ENCODE data around the gene ZDHHC3. TPM values are rescaled to one million over a fixed set of nuclear protein-coding genes. Genes with fewer than 3 reads are reported as not detected.

The ZDHHC3 gene
- total and polyA plus RNA-seq, 7 experiments from 2014 or later: 33.7 to 54.0 (median 45.0) TPM

GRCh38 chr3:45008117-45008516, 32.1 kb upstream of the ZDHHC3 start:
- DNase-seq: no peak
- Histone ChIP-seq H3K9me3 (ENCODE audit: control insufficient read depth in 2 of 3, low read length in 3 of 3) (peaks cover 0 to 4% (median 0%) of the 10 kb centered on the region in 3 experiments), H3K27ac (ENCODE audit: low read depth, low read length) (no peak overlapping the region), H3K4me3 (ENCODE audit: low read length) (no peak overlapping the region), H3K36me3 (ENCODE audit: control insufficient read depth in 2 of 3, insufficient read depth in 3 of 3, low read length in 3 of 3) (peaks cover 10 to 55% (median 11%) of the 10 kb centered on the region in 3 experiments), H3K4me1 (ENCODE audit: control insufficient read depth in 2 of 2, insufficient read depth in 2 of 2, low read length in 2 of 2) (peaks cover 9 to 26% of the 10 kb centered on the region in 2 donors), H3K27me3 (ENCODE audit: control insufficient read depth in 2 of 2, insufficient read depth in 2 of 2, low read length in 2 of 2) (no peaks in the 10 kb centered on the region)
- H3K36me3 Mint-ChIP-seq: peaks cover 22 to 72% (median 51%) of the 10 kb centered on the region in 5 donors
- H3K9me3 Mint-ChIP-seq: peaks cover 0 to 23% (median 8%) of the 10 kb centered on the region in 11 donors
- intact Hi-C loops (cut with micrococcal nuclease): no loop called here
- ChIA-PET POLR2A (interaction anchor here (1.2 to 1.3 kb wide), 2 partner anchors 16 to 32 kb away, joined by 3 to 5 read pairs; partner anchors contain the start of genes EXOSC7 and ZDHHC3), CTCF (interaction anchor here (0.6 to 1.4 kb wide), 3 partner anchors 28 to 387 kb away, joined by 3 to 5 read pairs (median 4); no protein-coding TSS in a partner anchor)
- ATAC-seq: no peak
- H3K27me3 Mint-ChIP-seq: no peaks in the 10 kb centered on the region
- peak overlapping the region in 4 of 10 donors; percentile 4 to 29 (median 16) for H3K4me3 Mint-ChIP-seq
- peaks cover 34 to 73% (median 46%) of the 10 kb centered on the region in 7 donors for H3K4me1 Mint-ChIP-seq
- peak overlapping the region in 8 of 9 donors; percentile 0 to 77 (median 27) for H3K27ac Mint-ChIP-seq

- Mint-ChIP-seq H3K9me3 (peaks cover 0 to 23% (median 8%) of the 10 kb centered on the region in 11 donors), H3K27ac (peak overlapping the region in 8 of 9 donors; percentile 51 to 94 (median 78)), H3K4me3 (peak overlapping the region in 9 of 10 donors; percentile 6 to 66 (median 55)), H3K36me3 (peaks cover 17 to 72% (median 44%) of the 10 kb centered on the region in 5 donors), H3K4me1 (peaks cover 30 to 80% (median 56%) of the 10 kb centered on the region in 7 donors), H3K27me3 (no peaks in the 10 kb centered on the region)
- intact Hi-C loops (cut with micrococcal nuclease): no loop called here
- Histone ChIP-seq H3K27me3 (ENCODE audit: control insufficient read depth in 2 of 2, insufficient read depth in 2 of 2, low read length in 2 of 2) (no peaks in the 10 kb centered on the region), H3K36me3 (ENCODE audit: control insufficient read depth in 2 of 3, insufficient read depth in 3 of 3, low read length in 3 of 3) (peaks cover 1 to 51% (median 11%) of the 10 kb centered on the region in 3 experiments), H3K4me1 (ENCODE audit: control insufficient read depth in 2 of 2, insufficient read depth in 2 of 2, low read length in 2 of 2) (peaks cover 9 to 26% of the 10 kb centered on the region in 2 donors), H3K9me3 (ENCODE audit: control insufficient read depth in 2 of 3, low read length in 3 of 3) (peaks cover 0 to 4% (median 0%) of the 10 kb centered on the region in 3 experiments), H3K4me3 (ENCODE audit: low read length) (no peak overlapping the region), H3K27ac (ENCODE audit: low read depth, low read length) (no peak overlapping the region)
- ChIA-PET POLR2A (no interaction called here), CTCF (interaction anchor here (0.6 to 1.4 kb wide), 2 partner anchors 29 to 455 kb away, joined by 4 read pairs; no protein-coding TSS in a partner anchor)
- DNase-seq (no peak), ATAC-seq (no peak)
Measured at GRCh38 chr3:45007091-45007490, 31.1 kb upstream of the ZDHHC3 start.

GRCh38 chr3:45003859-45004258, 27.9 kb upstream of the ZDHHC3 start:
- peaks cover 0 to 23% (median 8%) of the 10 kb centered on the region in 11 donors for H3K9me3 Mint-ChIP-seq
- POLR2A ChIA-PET: interaction anchor here (0.8 to 1.2 kb wide), 3 partner anchors 10 to 28 kb away, joined by 3 read pairs; partner anchors contain the start of genes EXOSC7 and ZDHHC3

GRCh38 chr3:45003406-45003805, 27.4 kb upstream of the ZDHHC3 start:
- H3K9me3 Mint-ChIP-seq: peaks cover 0 to 23% (median 8%) of the 10 kb centered on the region in 11 donors
- DNase-seq: no peak
- peaks cover 25 to 59% (median 48%) of the 10 kb centered on the region in 7 donors for H3K4me1 Mint-ChIP-seq
- Histone ChIP-seq H3K4me3 (ENCODE audit: low read length) (no peak overlapping the region), H3K9me3 (ENCODE audit: control insufficient read depth in 2 of 3, low read length in 3 of 3) (peaks cover 0 to 4% (median 0%) of the 10 kb centered on the region in 3 experiments), H3K36me3 (ENCODE audit: control insufficient read depth in 2 of 3, insufficient read depth in 3 of 3, low read length in 3 of 3) (peaks cover 0 to 52% (median 10%) of the 10 kb centered on the region in 3 experiments), H3K4me1 (ENCODE audit: control insufficient read depth in 2 of 2, insufficient read depth in 2 of 2, low read length in 2 of 2) (peaks cover 9 to 26% of the 10 kb centered on the region in 2 donors), H3K27ac (ENCODE audit: low read depth, low read length) (no peak overlapping the region), H3K27me3 (ENCODE audit: control insufficient read depth in 2 of 2, insufficient read depth in 2 of 2, low read length in 2 of 2) (no peaks in the 10 kb centered on the region)
- ChIA-PET POLR2A (interaction anchor here (0.8 to 1.2 kb wide), 3 partner anchors 10 to 27 kb away, joined by 3 read pairs; partner anchors contain the start of genes EXOSC7 and ZDHHC3), CTCF (interaction anchor here (0.5 kb wide), 1 partner anchor 1349 kb away, joined by 3 read pairs; no protein-coding TSS in a partner anchor)
- H3K4me3 Mint-ChIP-seq: peak overlapping the region in 1 of 10 donors; percentile 28
- peaks cover 13 to 70% (median 47%) of the 10 kb centered on the region in 5 donors for H3K36me3 Mint-ChIP-seq
- no peak for ATAC-seq
- intact Hi-C loops (cut with micrococcal nuclease): no loop called here
- H3K27me3 Mint-ChIP-seq: no peaks in the 10 kb centered on the region
- H3K27ac Mint-ChIP-seq: peak overlapping the region in 8 of 9 donors; percentile 61 to 92 (median 80)

More at GRCh38 chr3:45003859-45004258, 27.9 kb upstream of the ZDHHC3 start:
- peak overlapping the region in 3 of 10 donors; percentile 25 to 29 (median 28) for H3K4me3 Mint-ChIP-seq
- CTCF ChIA-PET: interaction anchor here (0.5 kb wide), 1 partner anchor 1349 kb away, joined by 3 read pairs; no protein-coding TSS in a partner anchor
- Histone ChIP-seq H3K4me3 (ENCODE audit: low read length) (no peak overlapping the region), H3K36me3 (ENCODE audit: control insufficient read depth in 2 of 3, insufficient read depth in 3 of 3, low read length in 3 of 3) (peaks cover 0 to 48% (median 11%) of the 10 kb centered on the region in 3 experiments), H3K27me3 (ENCODE audit: control insufficient read depth in 2 of 2, insufficient read depth in 2 of 2, low read length in 2 of 2) (no peaks in the 10 kb centered on the region), H3K9me3 (ENCODE audit: control insufficient read depth in 2 of 3, low read length in 3 of 3) (peaks cover 0 to 4% (median 0%) of the 10 kb centered on the region in 3 experiments), H3K27ac (ENCODE audit: low read depth, low read length) (no peak overlapping the region), H3K4me1 (ENCODE audit: control insufficient read depth in 2 of 2, insufficient read depth in 2 of 2, low read length in 2 of 2) (peaks cover 9 to 26% of the 10 kb centered on the region in 2 donors)
- peaks cover 13 to 70% (median 47%) of the 10 kb centered on the region in 5 donors for H3K36me3 Mint-ChIP-seq
- peak overlapping the region in 8 of 9 donors; percentile 20 to 85 (median 74) for H3K27ac Mint-ChIP-seq
- H3K27me3 Mint-ChIP-seq: no peaks in the 10 kb centered on the region
- ATAC-seq: no peak
- intact Hi-C loops (cut with micrococcal nuclease): no loop called here
- peaks cover 25 to 59% (median 48%) of the 10 kb centered on the region in 7 donors for H3K4me1 Mint-ChIP-seq
- DNase-seq: no peak

GRCh38 chr3:45002720-45003119, 26.7 kb upstream of the ZDHHC3 start:
- Histone ChIP-seq H3K9me3 (ENCODE audit: control insufficient read depth in 2 of 3, low read length in 3 of 3) (peaks cover 0 to 4% (median 0%) of the 10 kb centered on the region in 3 experiments), H3K27me3 (ENCODE audit: control insufficient read depth in 2 of 2, insufficient read depth in 2 of 2, low read length in 2 of 2) (no peaks in the 10 kb centered on the region), H3K27ac (ENCODE audit: low read depth, low read length) (peak overlapping the region; percentile 7), H3K36me3 (ENCODE audit: control insufficient read depth in 2 of 3, insufficient read depth in 3 of 3, low read length in 3 of 3) (peaks cover 0 to 52% (median 4%) of the 10 kb centered on the region in 3 experiments), H3K4me3 (ENCODE audit: low read length) (no peak overlapping the region), H3K4me1 (ENCODE audit: control insufficient read depth in 2 of 2, insufficient read depth in 2 of 2, low read length in 2 of 2) (peaks cover 9 to 23% of the 10 kb centered on the region in 2 donors)
- peak overlapping the region in 8 of 9 donors; percentile 61 to 92 (median 80) for H3K27ac Mint-ChIP-seq
- ChIA-PET CTCF (no interaction called here), POLR2A (interaction anchor here (0.6 to 1.2 kb wide), 3 partner anchors 14 to 33 kb away, joined by 3 read pairs; partner anchors contain the start of genes EXOSC7 and ZDHHC3)
- no peak for ATAC-seq
- peaks cover 9 to 68% (median 43%) of the 10 kb centered on the region in 5 donors for H3K36me3 Mint-ChIP-seq
- intact Hi-C loops (cut with micrococcal nuclease): no loop called here
- H3K27me3 Mint-ChIP-seq: no peaks in the 10 kb centered on the region
- no peak overlapping the region for H3K4me3 Mint-ChIP-seq
- peaks cover 0 to 23% (median 8%) of the 10 kb centered on the region in 11 donors for H3K9me3 Mint-ChIP-seq
- H3K4me1 Mint-ChIP-seq: peaks cover 22 to 55% (median 43%) of the 10 kb centered on the region in 7 donors
- no peak for DNase-seq

GRCh38 chr3:45002139-45002660, 26.2 kb upstream of the ZDHHC3 start:
- peak overlapping the region in 8 of 9 donors; percentile 61 to 92 (median 80) for H3K27ac Mint-ChIP-seq
- ChIA-PET CTCF (no interaction called here), POLR2A (interaction anchor here (0.6 to 1.4 kb wide), 3 partner anchors 14 to 34 kb away, joined by 3 to 4 read pairs (median 3); no protein-coding TSS in a partner anchor)
- H3K36me3 Mint-ChIP-seq: peaks cover 7 to 65% (median 43%) of the 10 kb centered on the region in 5 donors
- H3K9me3 Mint-ChIP-seq: peaks cover 0 to 23% (median 8%) of the 10 kb centered on the region in 11 donors
- no peak for DNase-seq
- Histone ChIP-seq H3K36me3 (ENCODE audit: control insufficient read depth in 2 of 3, insufficient read depth in 3 of 3, low read length in 3 of 3) (peaks cover 0 to 50% (median 3%) of the 10 kb centered on the region in 3 experiments), H3K27me3 (ENCODE audit: control insufficient read depth in 2 of 2, insufficient read depth in 2 of 2, low read length in 2 of 2) (no peaks in the 10 kb centered on the region), H3K4me3 (ENCODE audit: low read length) (no peak overlapping the region), H3K27ac (ENCODE audit: low read depth, low read length) (no peak overlapping the region), H3K4me1 (ENCODE audit: control insufficient read depth in 2 of 2, insufficient read depth in 2 of 2, low read length in 2 of 2) (peaks cover 9 to 18% of the 10 kb centered on the region in 2 donors), H3K9me3 (ENCODE audit: control insufficient read depth in 2 of 3, low read length in 3 of 3) (peaks cover 0 to 4% (median 0%) of the 10 kb centered on the region in 3 experiments)
- no peaks in the 10 kb centered on the region for H3K27me3 Mint-ChIP-seq
- intact Hi-C loops (cut with micrococcal nuclease): no loop called here
- no peak overlapping the region for H3K4me3 Mint-ChIP-seq
- peaks cover 21 to 57% (median 46%) of the 10 kb centered on the region in 7 donors for H3K4me1 Mint-ChIP-seq
- ATAC-seq: no peak
